ENCODE results near the gene TIAM1.

Gene TIAM1

GRCh38 chr21:31349208-31349607 lies 5.1 kb upstream of the TIAM1 start:
- TF ChIP-seq EZH2phosphoT487 (conservative IDR thresholded peaks at IDR 0.05; ENCODE audit: low read length) (no peak), CTCF (IDR thresholded peaks at IDR 0.05; ENCODE audit: insufficient read depth, low read length, poor library complexity, severe bottlenecking) (no peak)
- Histone ChIP-seq H3K36me3 (ENCODE audit: low read length) (no peaks in the 10 kb centered on the region), H3K27me3 (ENCODE audit: low read length) (no peaks in the 10 kb centered on the region), H3K4me3 (ENCODE audit: insufficient read depth, low read length, poor library complexity, severe bottlenecking) (no peak overlapping the region), H3K9me2 (replicated peaks; ENCODE audit: insufficient read depth, low read length) (no peaks in the 10 kb centered on the region), H2AFZ (ENCODE audit: low read depth, low read length, severe bottlenecking) (no peak overlapping the region), H3K9me3 (ENCODE audit: insufficient read depth, low read length) (no peaks in the 10 kb centered on the region), H3K9ac (ENCODE audit: low read length) (no peak overlapping the region), H3K27ac (ENCODE audit: low read depth, low read length) (no peak overlapping the region), H3K79me2 (ENCODE audit: insufficient read depth, low read length) (no peaks in the 10 kb centered on the region), H3K4me2 (ENCODE audit: low read depth, low read length, poor library complexity, severe bottlenecking) (no peak overlapping the region), H3F3A (ENCODE audit: insufficient read depth) (no peaks in the 10 kb centered on the region), H4K20me1 (ENCODE audit: low read depth, low read length) (peaks cover 6% of the 10 kb centered on the region; the same call in 1 of the 2 replicates)

GRCh38 chr21:31348188-31348587 lies 4.1 kb upstream of the TIAM1 start:
- no peaks in the 10 kb centered on the region for H3K27me3 ChIP-seq (ENCODE audit: low read length)
- H4K20me1 ChIP-seq (ENCODE audit: low read depth, low read length), result peaks cover 4% of the 10 kb centered on the region; the same call in 1 of the 2 replicates
- H3K9ac ChIP-seq (ENCODE audit: low read length), result no peak overlapping the region
- no peaks in the 10 kb centered on the region for H3F3A ChIP-seq (ENCODE audit: insufficient read depth)
- no peak overlapping the region for H2AFZ ChIP-seq (ENCODE audit: low read depth, low read length, severe bottlenecking)
- no peaks in the 10 kb centered on the region for H3K36me3 ChIP-seq (ENCODE audit: low read length)
- no peak overlapping the region for H3K27ac ChIP-seq (ENCODE audit: low read depth, low read length)
- TF ChIP-seq EZH2phosphoT487 (conservative IDR thresholded peaks at IDR 0.05; ENCODE audit: low read length), result no peak
- TF ChIP-seq CTCF (IDR thresholded peaks at IDR 0.05; ENCODE audit: insufficient read depth, low read length, poor library complexity, severe bottlenecking), result no peak
- no peaks in the 10 kb centered on the region for H3K9me3 ChIP-seq (ENCODE audit: insufficient read depth, low read length)
- no peaks in the 10 kb centered on the region for H3K79me2 ChIP-seq (ENCODE audit: insufficient read depth, low read length)
- no peak overlapping the region for H3K4me3 ChIP-seq (ENCODE audit: insufficient read depth, low read length, poor library complexity, severe bottlenecking)
- no peak overlapping the region for H3K4me2 ChIP-seq (ENCODE audit: low read depth, low read length, poor library complexity, severe bottlenecking)
- no peaks in the 10 kb centered on the region for H3K9me2 ChIP-seq (replicated peaks; ENCODE audit: insufficient read depth, low read length)

- H3K36me3 ChIP-seq (ENCODE audit: low read length), result no peaks in the 10 kb centered on the region
- no peaks in the 10 kb centered on the region for H3K9me2 ChIP-seq (replicated peaks; ENCODE audit: insufficient read depth, low read length)
- no peak overlapping the region for H3K27ac ChIP-seq (ENCODE audit: low read depth, low read length)
- no peak overlapping the region for H3K4me2 ChIP-seq (ENCODE audit: low read depth, low read length, poor library complexity, severe bottlenecking)
- H3K9me3 ChIP-seq (ENCODE audit: insufficient read depth, low read length), result no peaks in the 10 kb centered on the region
- TF ChIP-seq CTCF (IDR thresholded peaks at IDR 0.05; ENCODE audit: insufficient read depth, low read length, poor library complexity, severe bottlenecking), result no peak
- no peak for TF ChIP-seq EZH2phosphoT487 (conservative IDR thresholded peaks at IDR 0.05; ENCODE audit: low read length)
- H3F3A ChIP-seq (ENCODE audit: insufficient read depth), result no peaks in the 10 kb centered on the region
- H3K79me2 ChIP-seq (ENCODE audit: insufficient read depth, low read length), result no peaks in the 10 kb centered on the region
- H3K27me3 ChIP-seq (ENCODE audit: low read length), result no peaks in the 10 kb centered on the region
- no peaks in the 10 kb centered on the region for H4K20me1 ChIP-seq (ENCODE audit: low read depth, low read length)
- no peak overlapping the region for H2AFZ ChIP-seq (ENCODE audit: low read depth, low read length, severe bottlenecking)
- H3K9ac ChIP-seq (ENCODE audit: low read length), result no peak overlapping the region
- no peak overlapping the region for H3K4me3 ChIP-seq (ENCODE audit: insufficient read depth, low read length, poor library complexity, severe bottlenecking)
These were observed 3.5 kb upstream of the TIAM1 start for GRCh38 chr21:31347435-31348032.

Measured in SU-DHL-6 (cell line).